ENCODE measurements around the gene HOXD10.
A peak's percentile ranks its signal among the peaks of the same experiment; 100 is the strongest.

HOXD10 gene

DNA sequence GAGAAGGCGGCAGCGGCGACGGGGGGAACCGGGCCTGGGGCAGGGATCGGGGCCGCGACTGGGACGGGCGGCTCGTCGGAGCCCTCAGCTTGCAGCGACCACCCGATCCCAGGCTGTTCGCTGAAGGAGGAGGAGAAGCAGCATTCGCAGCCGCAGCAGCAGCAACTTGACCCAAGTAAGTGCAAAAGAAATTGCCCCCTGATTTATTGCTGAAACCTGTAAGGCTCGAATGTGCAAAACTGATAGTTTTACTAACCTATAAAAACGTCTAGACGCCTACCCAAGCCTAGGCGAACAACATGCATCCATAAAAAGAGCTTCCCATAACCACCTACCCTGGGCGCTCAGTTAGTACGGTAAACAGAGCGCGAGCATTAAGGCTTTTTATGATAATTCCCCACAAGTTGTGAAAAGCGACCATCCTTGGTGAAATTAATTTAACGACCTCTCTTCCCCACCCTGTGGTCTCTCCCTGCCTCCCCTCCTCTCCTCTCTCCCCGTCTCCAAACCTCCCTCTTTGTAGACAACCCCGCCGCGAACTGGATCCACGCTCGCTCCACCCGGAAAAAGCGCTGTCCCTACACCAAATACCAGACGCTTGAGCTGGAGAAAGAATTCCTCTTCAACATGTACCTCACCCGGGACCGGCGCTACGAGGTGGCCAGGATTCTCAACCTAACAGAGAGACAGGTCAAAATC is 7.0 kb downstream of the HOXD10 start:
- DNase-seq, result no peak

DNA sequence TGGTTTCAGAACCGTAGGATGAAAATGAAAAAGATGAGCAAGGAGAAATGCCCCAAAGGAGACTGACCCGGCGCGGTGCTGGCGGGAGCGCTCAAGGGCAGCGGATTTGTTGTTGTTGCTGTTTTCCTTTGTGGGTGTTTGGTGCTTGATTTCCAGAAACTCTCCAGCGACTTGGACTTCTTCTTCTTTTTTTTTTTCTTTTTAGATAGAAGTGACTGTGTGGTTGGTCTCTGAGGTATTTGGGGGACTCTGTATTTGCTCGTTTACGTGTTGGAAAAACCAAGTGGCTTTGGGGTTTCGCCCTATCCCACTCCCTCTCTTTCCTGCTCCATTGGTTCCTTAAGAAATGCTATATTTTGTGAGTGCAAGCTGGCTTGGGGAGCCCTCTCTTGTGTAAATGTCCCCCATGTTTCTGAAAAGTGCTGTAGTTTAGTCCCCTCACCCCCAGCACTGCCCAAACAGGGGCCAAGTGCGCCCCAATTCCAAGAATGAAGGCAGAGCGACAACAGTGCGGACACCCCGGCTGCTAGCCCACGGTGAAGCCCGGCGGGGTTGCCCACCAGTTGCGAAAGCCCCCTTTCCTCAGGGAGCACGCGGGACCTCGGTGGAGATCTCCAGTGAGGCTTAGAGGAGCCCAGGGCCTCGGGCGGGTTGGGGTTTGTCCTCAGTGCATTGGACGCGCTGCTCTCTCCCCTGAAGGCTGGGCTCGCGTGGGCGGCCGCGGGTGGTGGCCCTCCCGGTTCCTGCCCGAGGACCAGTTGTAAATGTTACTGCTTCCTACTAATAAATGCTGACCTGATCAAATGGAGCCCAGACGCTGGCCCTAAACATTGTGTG is 7.8 kb downstream of the HOXD10 start:
- no peak for DNase-seq

GRCh38 chr2:176124947-176125771 is 8.6 kb downstream of the HOXD10 start:
- no peak for DNase-seq

DNA sequence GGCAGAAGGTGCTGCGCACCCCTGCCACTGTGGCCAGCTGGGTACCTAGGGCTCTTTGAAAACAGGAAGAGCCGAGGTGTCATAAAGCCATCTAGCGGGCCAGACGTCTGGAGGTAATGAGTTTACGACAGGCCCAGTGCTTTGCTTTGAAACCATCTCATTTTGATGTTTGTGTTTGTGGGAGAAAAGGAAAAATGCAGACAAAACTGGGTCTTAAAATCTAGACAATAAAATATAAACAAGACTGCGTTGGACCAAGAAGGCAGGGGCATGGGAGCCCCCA is 9.1 kb downstream of the HOXD10 start:
- DNase-seq, result no peak

DNA sequence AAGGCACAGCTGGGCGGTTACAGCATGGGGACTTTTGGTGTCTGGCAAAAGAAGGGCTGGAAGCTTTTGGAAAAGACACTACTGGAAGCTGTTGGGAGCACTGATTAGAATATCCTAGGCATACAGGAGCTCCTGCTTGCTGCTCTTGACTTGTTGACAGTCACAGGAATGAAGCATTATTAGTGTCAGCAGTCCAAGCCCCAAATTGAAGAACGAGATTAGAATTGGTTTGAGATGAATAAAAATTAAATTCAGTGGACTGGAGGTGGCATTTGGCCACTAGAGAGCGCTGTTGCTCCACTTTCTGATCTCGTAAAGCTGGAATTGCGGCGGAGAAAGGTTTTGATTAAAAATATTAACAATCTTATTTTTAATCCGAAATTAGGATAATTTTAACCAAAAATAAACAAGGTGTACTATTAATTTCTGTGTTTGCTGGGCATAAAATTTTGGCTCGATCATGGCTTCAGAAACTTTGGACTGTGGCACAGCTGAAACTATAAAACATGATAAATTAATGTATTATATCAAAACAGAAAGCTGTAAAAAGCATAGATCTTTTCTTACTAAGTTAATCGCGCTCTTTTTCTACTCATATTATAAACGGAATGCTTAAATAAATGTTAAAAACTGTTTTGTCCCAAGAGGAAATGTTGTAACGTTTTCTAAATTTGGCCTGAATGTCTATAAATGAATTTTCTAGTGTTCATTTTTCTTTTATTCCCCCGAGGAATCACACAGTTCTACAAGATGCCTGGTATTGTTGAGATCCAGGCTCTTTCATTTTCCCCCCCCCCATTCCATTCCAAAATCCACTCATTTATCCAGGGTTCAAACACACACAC is 10.6 kb downstream of the HOXD10 start:
- peak; percentile 29 for DNase-seq

- no peak for DNase-seq
Measured at GRCh38 chr2:176127774-176128072, 11.1 kb downstream of the HOXD10 start.

DNA sequence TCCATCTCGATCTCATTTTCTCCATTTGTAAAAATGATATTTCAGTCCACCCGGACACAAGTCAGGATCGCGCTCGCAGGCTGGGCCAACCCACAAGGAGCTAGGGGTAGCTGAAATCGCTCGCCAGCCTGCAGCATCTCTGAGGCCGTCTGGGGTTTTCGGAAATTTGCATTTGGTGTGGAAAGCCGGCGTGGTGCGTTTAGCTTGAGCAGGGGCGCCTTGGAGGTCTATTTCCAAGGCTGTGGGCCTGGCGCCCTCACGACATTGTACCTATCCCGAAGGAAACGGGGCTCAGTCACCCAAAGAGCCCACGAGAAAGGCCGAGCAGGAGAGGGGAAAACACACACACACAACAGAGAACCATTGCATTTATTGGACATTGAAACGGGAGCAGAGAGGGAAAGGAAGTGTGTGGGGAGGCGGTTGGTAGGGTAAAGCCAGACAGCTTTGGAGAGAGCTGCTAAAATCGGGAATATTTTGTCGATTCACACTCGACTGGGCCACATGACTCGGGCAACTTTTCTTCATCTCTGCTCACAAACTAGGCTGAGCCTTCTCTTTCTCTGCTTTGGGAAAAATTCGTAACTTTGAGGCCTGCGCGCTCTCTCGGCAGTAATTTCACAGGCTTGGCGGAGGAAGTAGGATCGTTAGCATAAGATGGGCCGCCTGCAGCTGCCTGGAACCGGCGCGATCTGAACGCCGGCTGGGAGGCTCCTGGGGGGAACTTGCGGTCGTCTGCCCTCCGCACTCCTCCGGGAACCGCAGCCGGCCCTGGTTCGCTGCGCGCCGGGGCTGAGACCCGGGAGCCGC is 11.8 kb downstream of the HOXD10 start:
- DNase-seq, result no peak

DNA sequence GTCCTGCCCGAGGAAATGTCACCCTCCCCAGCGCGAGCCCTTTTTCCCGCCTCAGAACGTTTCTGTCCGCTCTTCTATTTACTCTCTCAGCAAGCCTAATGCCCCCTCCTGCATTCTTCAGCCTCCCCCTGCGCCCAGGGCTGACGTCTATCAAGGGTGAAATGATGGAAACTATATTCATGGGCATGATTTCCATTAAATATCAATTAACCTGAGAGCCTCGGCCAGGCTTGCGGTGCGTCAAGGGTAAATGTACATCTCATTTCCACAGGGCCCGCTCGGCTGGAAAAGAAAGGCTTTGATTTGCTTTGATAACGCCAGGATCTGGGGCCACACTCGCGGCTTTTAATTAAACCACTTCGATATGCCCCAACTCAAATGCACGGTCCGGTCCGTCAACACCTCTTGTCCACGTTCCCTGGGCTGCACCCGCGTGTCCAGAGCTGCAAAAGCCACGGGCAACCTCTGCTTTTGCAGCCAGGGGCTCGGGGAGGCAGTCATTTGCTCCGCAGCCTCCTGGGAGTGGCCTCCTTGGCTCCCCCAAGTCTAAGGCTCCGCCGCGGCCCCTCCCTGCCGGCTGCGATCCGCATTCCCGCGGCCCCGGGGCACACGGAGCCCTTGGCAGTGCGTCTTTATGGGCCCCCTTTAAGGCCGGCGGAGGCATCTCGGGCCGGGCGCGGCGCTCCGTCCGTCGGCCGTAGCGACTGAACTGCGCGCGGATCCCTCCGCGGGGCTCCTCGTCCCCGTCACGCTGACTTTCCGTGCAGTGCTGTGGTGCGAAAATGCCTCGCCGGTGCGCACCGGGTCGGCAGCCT is 12.6 kb downstream of the HOXD10 start, which contains the start of gene HOXD8:
Gene HOXD8, plus strand, starts transcription at position 724 of the 815 bp plus-strand sequence. CDS start 662 bp downstream, outside the sequence.
- DNase-seq, result no peak

GRCh38 chr2:176129813-176130146 is 13.2 kb downstream of the HOXD10 start:
- DNase-seq, result no peak

DNA sequence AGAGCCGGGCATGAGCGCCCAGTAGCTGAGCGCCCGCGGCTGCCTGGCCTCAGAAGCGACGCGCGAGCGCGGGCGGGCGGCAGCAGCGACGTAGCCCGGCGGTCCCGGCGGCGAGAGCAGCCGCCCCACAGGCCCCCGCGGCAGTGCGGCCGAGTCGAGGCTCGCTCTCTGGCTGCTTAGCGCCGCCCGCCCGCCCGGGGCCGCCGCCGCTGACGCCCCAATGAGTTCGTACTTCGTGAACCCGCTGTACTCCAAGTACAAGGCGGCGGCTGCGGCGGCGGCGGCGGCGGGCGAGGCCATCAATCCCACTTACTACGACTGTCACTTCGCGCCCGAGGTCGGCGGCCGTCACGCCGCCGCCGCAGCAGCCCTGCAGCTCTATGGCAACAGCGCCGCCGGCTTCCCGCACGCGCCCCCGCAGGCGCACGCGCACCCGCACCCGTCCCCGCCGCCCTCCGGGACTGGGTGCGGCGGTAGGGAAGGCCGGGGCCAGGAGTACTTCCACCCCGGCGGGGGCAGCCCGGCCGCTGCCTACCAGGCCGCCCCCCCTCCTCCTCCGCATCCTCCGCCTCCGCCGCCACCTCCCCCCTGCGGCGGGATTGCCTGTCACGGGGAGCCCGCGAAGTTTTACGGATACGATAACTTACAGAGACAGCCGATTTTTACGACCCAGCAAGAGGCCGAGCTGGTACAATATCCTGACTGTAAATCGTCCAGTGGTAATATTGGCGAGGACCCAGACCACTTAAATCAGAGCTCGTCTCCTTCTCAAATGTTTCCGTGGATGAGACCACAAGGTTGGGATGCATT is 13.8 kb downstream of the HOXD10 start:
- no peak for DNase-seq

DNA sequence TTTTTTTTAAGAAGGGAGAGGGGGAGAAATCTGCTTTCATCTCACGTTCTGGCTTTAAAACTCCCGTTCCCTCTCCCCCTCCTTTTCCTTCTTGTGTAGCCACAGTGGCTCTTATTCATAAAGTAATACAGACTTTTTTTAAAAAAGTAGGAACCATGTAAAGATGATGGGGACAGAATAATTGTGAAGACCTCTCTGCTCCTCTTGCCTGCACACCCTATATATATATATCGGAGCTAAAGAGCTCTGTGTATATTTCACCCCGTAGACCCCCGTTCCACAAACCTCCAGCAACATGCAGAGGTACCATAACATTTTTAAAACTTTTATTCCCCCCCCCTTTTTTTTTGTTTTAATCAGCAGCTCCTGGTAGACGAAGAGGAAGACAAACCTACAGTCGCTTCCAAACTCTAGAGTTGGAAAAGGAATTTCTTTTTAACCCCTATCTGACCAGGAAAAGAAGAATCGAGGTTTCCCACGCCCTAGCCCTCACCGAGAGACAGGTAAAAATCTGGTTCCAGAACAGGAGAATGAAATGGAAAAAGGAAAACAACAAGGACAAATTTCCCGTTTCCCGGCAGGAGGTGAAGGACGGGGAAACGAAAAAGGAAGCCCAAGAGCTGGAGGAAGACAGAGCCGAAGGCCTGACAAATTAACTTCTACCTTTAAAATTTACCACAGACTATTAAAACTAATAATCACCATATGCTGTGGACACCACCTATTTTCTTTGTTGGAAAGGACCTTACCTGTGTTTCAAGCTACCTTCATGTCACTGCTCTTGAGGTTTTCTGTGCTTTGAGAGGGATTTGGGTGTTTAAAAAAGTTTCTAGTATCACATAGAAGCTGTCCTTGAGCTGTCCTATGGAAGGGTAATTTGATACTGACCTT is 14.6 kb downstream of the HOXD10 start:
- DNase-seq, result no peak

DNA sequence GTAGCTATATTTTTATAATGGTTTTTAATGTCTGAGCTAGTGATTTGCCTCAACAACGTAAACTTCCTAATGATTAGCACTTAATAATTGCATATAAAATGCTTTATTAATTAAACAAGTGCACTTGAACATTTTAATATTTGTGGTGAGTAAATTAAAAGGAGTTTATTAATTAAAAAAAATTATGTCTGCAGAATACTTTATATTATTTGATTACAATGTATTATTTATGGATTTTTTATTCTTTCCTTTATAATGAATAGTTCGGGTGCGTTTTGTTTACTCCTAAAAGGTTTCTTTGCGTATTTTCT is 15.2 kb downstream of the HOXD10 start:
- DNase-seq, result no peak

DNA sequence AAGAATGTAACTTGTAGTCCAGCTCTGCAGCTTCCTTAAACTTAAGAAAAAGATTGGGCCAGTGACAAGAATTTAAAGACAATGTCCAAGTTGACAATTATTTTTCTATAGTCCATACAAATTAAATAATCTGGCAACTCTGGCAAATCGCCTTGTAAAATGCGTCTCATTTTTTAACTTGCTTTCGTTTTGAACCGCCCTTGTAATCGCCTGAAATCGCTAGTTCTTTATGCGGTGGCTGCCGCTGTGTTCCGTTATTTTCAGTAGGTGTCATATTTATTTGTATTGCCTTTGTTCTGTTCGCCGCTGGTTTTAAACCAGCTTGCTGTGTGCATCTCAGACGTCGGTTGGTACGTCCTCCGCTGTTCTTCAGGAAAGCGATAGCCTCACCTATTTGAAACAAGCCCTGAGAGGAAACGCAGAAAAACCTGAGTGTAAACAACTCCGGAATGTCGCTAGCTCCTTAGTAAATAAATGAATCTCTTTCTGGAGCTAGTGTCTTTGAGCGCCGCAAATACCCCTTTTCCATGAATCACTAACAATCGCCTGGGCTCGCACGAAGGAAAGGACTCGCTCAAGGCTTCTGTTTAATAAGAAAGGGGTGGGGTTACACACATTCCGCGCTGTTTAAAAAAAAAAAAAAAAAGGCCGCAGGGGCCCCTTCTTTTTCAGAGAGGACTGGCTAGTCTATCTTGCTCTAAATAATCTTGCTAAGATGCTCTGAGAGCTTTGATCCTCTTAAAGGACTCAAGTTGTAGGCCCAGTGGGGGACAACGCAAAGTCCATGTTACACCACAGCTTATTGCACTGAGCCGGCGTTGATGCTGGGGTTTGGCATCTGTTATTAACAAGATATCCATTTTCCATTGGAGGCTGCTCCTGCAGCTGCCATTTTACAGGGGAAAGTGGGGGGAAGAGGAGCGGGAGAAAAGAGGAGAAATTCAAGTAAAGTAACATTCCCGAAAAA is 15.9 kb downstream of the HOXD10 start:
- DNase-seq, result no peak

DNA sequence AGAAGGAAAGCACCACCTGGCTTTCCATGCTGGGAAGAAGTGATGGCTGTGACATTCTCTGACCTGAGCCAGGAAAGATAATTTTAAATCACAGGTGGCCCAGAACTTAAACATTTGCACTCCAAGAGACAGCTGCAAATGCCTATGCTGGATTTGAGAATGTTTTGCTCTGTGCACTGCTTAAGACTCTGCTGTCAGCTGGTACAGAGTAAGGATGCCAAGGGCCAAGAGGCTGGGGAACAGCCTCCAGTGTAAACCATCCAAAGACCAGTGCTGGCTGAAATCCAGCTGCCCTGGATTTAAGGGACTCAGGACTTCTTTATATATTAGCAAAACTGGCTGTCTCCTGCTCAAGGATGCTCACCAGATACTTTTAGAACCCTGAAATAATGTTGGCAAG is 16.8 kb downstream of the HOXD10 start:
- no peak for DNase-seq

DNA sequence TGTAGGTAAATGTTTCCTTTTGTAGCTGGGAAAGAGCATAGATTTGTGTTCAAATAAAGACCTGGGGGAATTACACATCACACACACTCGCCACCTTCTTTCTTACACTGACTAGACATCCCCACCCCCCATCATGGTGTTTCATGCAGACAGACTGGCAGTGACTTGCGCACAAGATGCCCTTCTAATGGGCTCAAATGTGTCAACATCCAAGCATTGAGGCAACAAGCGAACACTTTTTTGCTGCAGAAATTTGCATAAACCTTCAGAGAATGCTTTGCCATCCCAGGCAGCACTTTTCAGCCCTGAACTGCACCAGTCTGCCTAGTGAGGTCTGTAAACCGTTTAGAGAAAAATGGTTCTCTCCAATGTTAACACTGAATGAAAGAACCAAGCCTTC is 17.5 kb downstream of the HOXD10 start:
- DNase-seq, result no peak

DNA sequence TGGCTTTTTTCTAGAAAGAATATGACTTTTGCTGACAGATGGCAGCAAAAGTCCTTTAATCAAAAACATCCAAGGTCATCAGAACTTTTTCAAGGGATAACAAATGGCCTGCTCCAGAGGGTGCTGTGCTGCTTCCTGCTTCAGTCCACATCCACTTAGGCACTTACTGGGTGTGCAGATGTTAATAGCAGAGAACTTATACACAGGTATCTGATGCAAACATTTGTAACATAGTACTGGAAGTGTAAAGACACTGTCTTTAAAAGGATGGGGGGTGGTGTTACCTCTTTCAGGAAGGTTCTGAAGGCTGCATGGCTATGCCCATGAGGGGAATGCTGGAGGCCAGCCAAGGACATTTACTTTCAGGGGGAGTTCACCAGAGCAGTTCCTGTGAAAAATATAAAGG is 18.5 kb downstream of the HOXD10 start:
- DNase-seq, result no peak

GRCh38 chr2:176136374-176137251 is 20.0 kb downstream of the HOXD10 start:
- no peak for DNase-seq

Data from CD4-positive, alpha-beta T cell treated with Interferon gamma for 1 hour (primary cell).